HepG2 (cell line): ENCODE data around the gene ACVR1B. TPM values are rescaled to one million over a fixed set of nuclear protein-coding genes. Genes with fewer than 3 reads are reported as not detected.

Experiments used
- ATAC-seq: fragments of 200-7000 bp; cut with Tn5 transposase; 3 replicates; pipeline ENCODE4 v1.9.1; 2020; ENCODE audit warnings: mild to moderate bottlenecking, moderate library complexity
- BruUV-seq: library from RNA; stranded (reverse); fragments of 400-500 nt; replicated peaks from 2 replicates; lab custom pipeline; 2021; lab: Mats Ljungman, UMichigan
- CTCF ChIA-PET: fragments of 300-600 bp; formaldehyde crosslinking; extraction: SDS; loops from one replicate; lab custom pipeline; 2021; ENCODE audit warnings: low total read pairs, inconsistent platforms, low intra/inter-chr PET ratio; lab: Yijun Ruan, JAX
- POLR2A ChIA-PET: fragments of 350-600 bp; sonication (Branson Sonifier 250); formaldehyde crosslinking; loops from one replicate; lab custom pipeline; 2020; ENCODE audit warnings: antibody characterized with exemption, inconsistent platforms; lab: Yijun Ruan, JAX
- DNase-seq: peaks from one replicate; pipeline ENCODE4 v3.0.0-alpha.2; 2015; ENCODE audit warnings: low spot score
- FAIRE-seq: peaks from 3 replicates; lab custom pipeline; 2011; peaks lifted over from hg19 to GRCh38; lab: Jason Lieb, UNC
- H2AFZ ChIP-seq: one replicate; pipeline ENCODE4 v1.6.1; 2011; ENCODE audit warnings: low read length, inconsistent platforms
- H3K27ac ChIP-seq: fragments of 300-600 bp; 3 replicates; pipeline ENCODE4 v1.8.0; 2011; ENCODE audit warnings: mixed run types, mild to moderate bottlenecking, mixed read lengths, low read length, inconsistent platforms; ENCODE audit not compliant: insufficient read depth; ENCODE audit errors: extremely low read length
- H3K27me3 ChIP-seq, 2 experiments: fragments of 200-600 bp in 1 of 2; 2 replicates in 1 of 2; 3 replicates in 1 of 2; pipeline versions ENCODE4 v1.6.0 to v1.8.0; 2011; ENCODE audit warnings: low read length in 2 of 2, mild to moderate bottlenecking in 2 of 2, moderate library complexity in 2 of 2, inconsistent platforms in 1 of 2; ENCODE audit not compliant: insufficient read depth in 2 of 2, control insufficient read depth in 1 of 2
- H3K36me3 ChIP-seq, 2 experiments: fragments of 200-600 bp in 1 of 2; replicated peaks in 1 of 2; 2 replicates in 1 of 2; 3 replicates in 1 of 2; pipeline versions ENCODE4 v1.5.1 to v1.8.0; 2011; ENCODE audit warnings: low read length in 2 of 2, inconsistent platforms in 1 of 2; ENCODE audit not compliant: insufficient read depth in 2 of 2, control insufficient read depth in 1 of 2
- H3K4me1 ChIP-seq: 2 replicates; pipeline ENCODE4 v1.5.1; 2012; ENCODE audit warnings: low read length, inconsistent platforms; ENCODE audit not compliant: insufficient read depth
- H3K4me2 ChIP-seq: 2 replicates; pipeline ENCODE4 v1.6.0; 2011; ENCODE audit warnings: low read depth, low read length, inconsistent platforms
- H3K4me3 ChIP-seq, 3 experiments: fragments of 200-600 bp in 1 of 3; sonication (generic), shearing (Covaris generic) in 1 of 3; replicated peaks in 1 of 3; 2 replicates each; pipeline ENCODE4 v1.5.1; 2011 to 2016; ENCODE audit warnings: low read length in 3 of 3, inconsistent platforms in 2 of 3, low read depth in 2 of 3, mild to moderate bottlenecking in 2 of 3, control low read depth in 1 of 3, mixed read lengths in 1 of 3; ENCODE audit not compliant: insufficient read depth in 1 of 3
- H3K79me2 ChIP-seq: one replicate; pipeline ENCODE4 v1.6.1; 2011; ENCODE audit warnings: low read length, inconsistent platforms; ENCODE audit not compliant: insufficient read depth
- H3K9ac ChIP-seq: 2 replicates; pipeline ENCODE4 v1.6.0; 2011; ENCODE audit warnings: mild to moderate bottlenecking, low read depth, low read length, inconsistent platforms; ENCODE audit not compliant: insufficient read depth
- H3K9me3 ChIP-seq: 2 replicates; pipeline ENCODE4 v1.5.1; 2012; ENCODE audit warnings: mild to moderate bottlenecking, low read length
- H4K20me1 ChIP-seq: 2 replicates; pipeline ENCODE4 v1.6.0; 2011; ENCODE audit warnings: inconsistent platforms, mild to moderate bottlenecking, low read length, moderate library complexity; ENCODE audit not compliant: insufficient read depth
- CENPT ChIP-seq: sonication (generic); formaldehyde crosslinking; IDR thresholded peaks from 2 replicates; pipeline ENCODE4 v1.8.0; 2022; ENCODE audit warnings: low read depth, mild to moderate bottlenecking, moderate library complexity, missing genetic modification reagents
- FOXA1 ChIP-seq, 2 experiments: fragments of 450-650 bp in 1 of 2; sonication (generic) in 1 of 2; formaldehyde crosslinking in 1 of 2; IDR thresholded peaks; 2 replicates each; pipeline versions ENCODE4 v1.4.0 to v1.6.1; 2016 to 2020; ENCODE audit warnings: missing genetic modification reagents in 1 of 2
- HES4 ChIP-seq: sonication (generic); formaldehyde crosslinking; IDR thresholded peaks from 2 replicates; pipeline ENCODE4 v1.9.0; 2021; ENCODE audit warnings: mild to moderate bottlenecking, missing genetic modification reagents, borderline replicate concordance
- HNF4A ChIP-seq: sonication (generic); formaldehyde crosslinking; IDR thresholded peaks from 2 replicates; pipeline ENCODE4 v1.4.0; 2020; ENCODE audit warnings: missing genetic modification reagents
- ISL2 ChIP-seq: sonication (generic); formaldehyde crosslinking; IDR thresholded peaks from 2 replicates; pipeline ENCODE4 v1.5.0; 2020; ENCODE audit warnings: missing genetic modification reagents
- SALL1 ChIP-seq: sonication (generic); formaldehyde crosslinking; IDR thresholded peaks from 2 replicates; pipeline ENCODE4 v1.8.0; 2022; ENCODE audit warnings: mild to moderate bottlenecking, missing genetic modification reagents
- STAG1 ChIP-seq: sonication (generic); formaldehyde crosslinking; IDR thresholded peaks from 2 replicates; pipeline ENCODE4 v1.4.0; 2020; ENCODE audit warnings: missing genetic modification reagents
- ZNF121 ChIP-seq: sonication (generic); formaldehyde crosslinking; IDR thresholded peaks from 2 replicates; pipeline ENCODE4 v1.5.0; 2020; ENCODE audit warnings: mild to moderate bottlenecking, missing genetic modification reagents
- ZNF292 ChIP-seq: sonication (generic); formaldehyde crosslinking; IDR thresholded peaks from 2 replicates; pipeline ENCODE4 v1.8.1; 2022; ENCODE audit warnings: mild to moderate bottlenecking, low read depth, missing genetic modification reagents, borderline replicate concordance
- ZNF331 ChIP-seq: sonication (generic); formaldehyde crosslinking; IDR thresholded peaks from 2 replicates; pipeline ENCODE4 v1.4.0; 2020; ENCODE audit warnings: missing genetic modification reagents
- ZNF644 ChIP-seq: IDR thresholded peaks from 2 replicates; pipeline ENCODE4 v1.6.1; 2016; ENCODE audit warnings: low read depth
- ZNF761 ChIP-seq: sonication (generic); formaldehyde crosslinking; conservative IDR thresholded peaks from 2 replicates; pipeline ENCODE4 v1.4.0; 2020; ENCODE audit warnings: mild to moderate bottlenecking, missing genetic modification reagents
- ZNF770 ChIP-seq: sonication (generic); formaldehyde crosslinking; IDR thresholded peaks from 2 replicates; pipeline ENCODE4 v1.5.0; 2020; ENCODE audit warnings: mild to moderate bottlenecking, missing genetic modification reagents
- ZSCAN29 ChIP-seq: sonication (generic); formaldehyde crosslinking; conservative IDR thresholded peaks from 2 replicates; pipeline ENCODE4 v1.4.0; 2020; ENCODE audit warnings: mild to moderate bottlenecking, missing genetic modification reagents
- WGBS: methylation state at CpG from one replicate; pipeline ENCODE4 v1.1.6; 2017; ENCODE audit warnings: low lambda C conversion rate; 5-methylcytosine and 5-hydroxymethylcytosine counted together
- in situ Hi-C: cut with HindIII; loops from 2 replicates; pipeline ENCODE4 v1.10.0; 2017; ENCODE audit warnings: low pct_unique_long_range_greater_than_20kb; ENCODE audit not compliant: extremely low pct_ligation_motif_present
- intact Hi-C: fragments of 100-400 bp; cut with micrococcal nuclease; formaldehyde crosslinking; loops from one replicate; pipeline ENCODE4 v1.10.0; 2022; ENCODE audit not compliant: unreplicated experiment
- polyA plus RNA-seq, 8 experiments: library from polyadenylated mRNA; depleted of rRNA in 3 of 8; stranded (reverse) in 7 of 8; unstranded in 1 of 8; fragments of >200 nt; fragmentation: Illumina TruSeq in 4 of 8; extraction: Trizol in 4 of 8; gene quantifications; 2 replicates each; pipeline versions ENCODE4 v1.2.1 to v1.2.3, GENCODE V29; 2011 to 2016; ENCODE audit warnings: low read depth in 4 of 8, missing spikeins in 1 of 8, mixed read lengths in 1 of 8; ENCODE audit not compliant: insufficient read depth in 1 of 8
- total RNA-seq, 5 experiments: library from RNA; depleted of rRNA; stranded (reverse); fragments of >200 nt; fragmentation: Illumina TruSeq; extraction: Trizol; gene quantifications; 2 replicates each; pipeline ENCODE4 v1.2.3, GENCODE V29; 2016; ENCODE audit warnings: low read depth in 1 of 5
- TF ChIP-seq, protein P1 (sequence below): sonication (generic); formaldehyde crosslinking; IDR thresholded peaks from 2 replicates; pipeline ENCODE4 v1.8.0; 2023; ENCODE audit warnings: mild to moderate bottlenecking, missing genetic modification reagents
- TF ChIP-seq, protein P2 (sequence below): IDR thresholded peaks from 2 replicates; pipeline ENCODE4 v1.4.0; 2020; ENCODE audit warnings: mild to moderate bottlenecking, missing genetic modification reagents

ACVR1B gene
- total and polyA plus RNA-seq, 2 of the 13 experiments (the other 11 are each of a cell fraction or from before 2014, with no cell fraction given) = 8.9 to 12.1 TPM

- TF ChIP-seq ZSCAN29 (CRISPR knock-in tag) = peak; percentile 64
- no peak for TF ChIP-seq FOXA1 (IDR thresholded peaks at IDR 0.05)
- TF ChIP-seq FOXA1 (CRISPR knock-in tag; IDR thresholded peaks at IDR 0.05) = 0 out of 2 replicates have a peak, but pooled peaks have one; percentile 36
- TF ChIP-seq ZNF331 (CRISPR knock-in tag) = 0 out of 2 replicates have a peak, but pooled peaks have one; percentile 18
Observed at GRCh38 chr12:51959211-51959610, 7.7 kb downstream of the ACVR1B start (continued).

DNA sequence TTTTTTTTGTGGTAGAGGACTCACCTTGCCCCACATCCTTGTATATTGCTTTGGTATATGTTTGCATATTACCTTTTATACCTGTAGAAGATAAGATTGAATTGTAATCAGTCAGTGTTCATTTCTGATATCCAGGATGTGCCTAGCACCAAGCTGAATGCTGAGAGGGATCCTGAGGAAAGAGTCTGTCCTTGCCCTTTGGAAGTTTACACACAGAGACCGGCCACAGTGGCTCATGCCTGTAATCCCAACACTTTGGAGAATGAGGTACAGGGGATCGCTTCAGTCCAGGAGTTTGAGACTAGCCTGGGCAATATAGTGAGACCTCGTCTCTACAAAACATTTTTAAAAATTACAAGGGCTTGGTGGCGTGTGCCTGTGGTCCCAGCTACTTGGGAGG lies 8.4 kb downstream of the ACVR1B start:
- in situ Hi-C loops (no loop called here), intact Hi-C loops (no loop called here)
- no peak overlapping the region for H2AFZ ChIP-seq
- no peak for DNase-seq
- no peaks in the 10 kb centered on the region for H3K9me3 ChIP-seq
- H3K4me1 ChIP-seq = peaks cover 76% of the 10 kb centered on the region
- FAIRE-seq = peak; percentile 61
- POLR2A ChIA-PET = interaction anchor here (0.9 kb wide), 1 partner anchor 91 kb away, joined by 3 read pairs; no protein-coding TSS in a partner anchor
- H3K4me3 ChIP-seq = no peak overlapping the region; a peak in 1 of 6 replicates
- H3K27ac ChIP-seq = peak overlapping the region; percentile 71
- H3K79me2 ChIP-seq = peaks cover 82% of the 10 kb centered on the region
- WGBS = 43% methylated on average over 4 of the region's 4 CpGs
- no peaks in the 10 kb centered on the region for H3K27me3 ChIP-seq
- CTCF ChIA-PET = no interaction called here
- H4K20me1 ChIP-seq = no peaks in the 10 kb centered on the region
- no peak overlapping the region for H3K9ac ChIP-seq
- no peaks in the 10 kb centered on the region; a peak in 1 of 5 replicates for H3K36me3 ChIP-seq
- peak overlapping the region; percentile 81 for H3K4me2 ChIP-seq
- ATAC-seq = peak; percentile 79
- BruUV-seq = no TSS peak
- TF ChIP-seq ISL2 (CRISPR knock-in tag) = no peak
- TF ChIP-seq ZNF761 (CRISPR knock-in tag) = no peak
- TF ChIP-seq, protein P1, sequence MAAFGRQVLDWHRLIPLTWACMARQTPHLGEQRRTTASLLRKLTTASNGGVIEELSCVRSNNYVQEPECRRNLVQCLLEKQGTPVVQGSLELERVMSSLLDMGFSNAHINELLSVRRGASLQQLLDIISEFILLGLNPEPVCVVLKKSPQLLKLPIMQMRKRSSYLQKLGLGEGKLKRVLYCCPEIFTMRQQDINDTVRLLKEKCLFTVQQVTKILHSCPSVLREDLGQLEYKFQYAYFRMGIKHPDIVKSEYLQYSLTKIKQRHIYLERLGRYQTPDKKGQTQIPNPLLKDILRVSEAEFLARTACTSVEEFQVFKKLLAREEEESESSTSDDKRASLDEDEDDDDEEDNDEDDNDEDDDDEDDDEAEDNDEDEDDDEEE = no peak
- TF ChIP-seq ZNF770 (CRISPR knock-in tag) = peak; percentile 80; the same call in 1 of the 2 replicates
- no peak for TF ChIP-seq HES4
- TF ChIP-seq ZNF121 = peak; percentile 87
- TF ChIP-seq STAG1 (CRISPR knock-in tag) = no peak
- 0 out of 2 replicates have a peak, but pooled peaks have one; percentile 29 for TF ChIP-seq ZNF644 (CRISPR knock-in tag)
- TF ChIP-seq CENPT (CRISPR knock-in tag) = no peak
- TF ChIP-seq, protein P2, sequence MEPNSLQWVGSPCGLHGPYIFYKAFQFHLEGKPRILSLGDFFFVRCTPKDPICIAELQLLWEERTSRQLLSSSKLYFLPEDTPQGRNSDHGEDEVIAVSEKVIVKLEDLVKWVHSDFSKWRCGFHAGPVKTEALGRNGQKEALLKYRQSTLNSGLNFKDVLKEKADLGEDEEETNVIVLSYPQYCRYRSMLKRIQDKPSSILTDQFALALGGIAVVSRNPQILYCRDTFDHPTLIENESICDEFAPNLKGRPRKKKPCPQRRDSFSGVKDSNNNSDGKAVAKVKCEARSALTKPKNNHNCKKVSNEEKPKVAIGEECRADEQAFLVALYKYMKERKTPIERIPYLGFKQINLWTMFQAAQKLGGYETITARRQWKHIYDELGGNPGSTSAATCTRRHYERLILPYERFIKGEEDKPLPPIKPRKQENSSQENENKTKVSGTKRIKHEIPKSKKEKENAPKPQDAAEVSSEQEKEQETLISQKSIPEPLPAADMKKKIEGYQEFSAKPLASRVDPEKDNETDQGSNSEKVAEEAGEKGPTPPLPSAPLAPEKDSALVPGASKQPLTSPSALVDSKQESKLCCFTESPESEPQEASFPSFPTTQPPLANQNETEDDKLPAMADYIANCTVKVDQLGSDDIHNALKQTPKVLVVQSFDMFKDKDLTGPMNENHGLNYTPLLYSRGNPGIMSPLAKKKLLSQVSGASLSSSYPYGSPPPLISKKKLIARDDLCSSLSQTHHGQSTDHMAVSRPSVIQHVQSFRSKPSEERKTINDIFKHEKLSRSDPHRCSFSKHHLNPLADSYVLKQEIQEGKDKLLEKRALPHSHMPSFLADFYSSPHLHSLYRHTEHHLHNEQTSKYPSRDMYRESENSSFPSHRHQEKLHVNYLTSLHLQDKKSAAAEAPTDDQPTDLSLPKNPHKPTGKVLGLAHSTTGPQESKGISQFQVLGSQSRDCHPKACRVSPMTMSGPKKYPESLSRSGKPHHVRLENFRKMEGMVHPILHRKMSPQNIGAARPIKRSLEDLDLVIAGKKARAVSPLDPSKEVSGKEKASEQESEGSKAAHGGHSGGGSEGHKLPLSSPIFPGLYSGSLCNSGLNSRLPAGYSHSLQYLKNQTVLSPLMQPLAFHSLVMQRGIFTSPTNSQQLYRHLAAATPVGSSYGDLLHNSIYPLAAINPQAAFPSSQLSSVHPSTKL (CRISPR knock-in tag) = 0 out of 2 replicates have a peak, but pooled peaks have one; percentile 14
- TF ChIP-seq ZNF292 (CRISPR knock-in tag) = 0 out of 2 replicates have a peak, but pooled peaks have one; percentile 32
- TF ChIP-seq SALL1 (CRISPR knock-in tag) = 0 out of 2 replicates have a peak, but pooled peaks have one; percentile 12
- peak; percentile 61 for TF ChIP-seq HNF4A (CRISPR knock-in tag)
